NCI-H2029 (cell line): ENCODE results near the gene LSM6.

Experiments
- DNase-seq: peaks from one replicate; lab custom pipeline; 2025; lab: John Stamatoyannopoulos, UW

LSM6 gene

DNA sequence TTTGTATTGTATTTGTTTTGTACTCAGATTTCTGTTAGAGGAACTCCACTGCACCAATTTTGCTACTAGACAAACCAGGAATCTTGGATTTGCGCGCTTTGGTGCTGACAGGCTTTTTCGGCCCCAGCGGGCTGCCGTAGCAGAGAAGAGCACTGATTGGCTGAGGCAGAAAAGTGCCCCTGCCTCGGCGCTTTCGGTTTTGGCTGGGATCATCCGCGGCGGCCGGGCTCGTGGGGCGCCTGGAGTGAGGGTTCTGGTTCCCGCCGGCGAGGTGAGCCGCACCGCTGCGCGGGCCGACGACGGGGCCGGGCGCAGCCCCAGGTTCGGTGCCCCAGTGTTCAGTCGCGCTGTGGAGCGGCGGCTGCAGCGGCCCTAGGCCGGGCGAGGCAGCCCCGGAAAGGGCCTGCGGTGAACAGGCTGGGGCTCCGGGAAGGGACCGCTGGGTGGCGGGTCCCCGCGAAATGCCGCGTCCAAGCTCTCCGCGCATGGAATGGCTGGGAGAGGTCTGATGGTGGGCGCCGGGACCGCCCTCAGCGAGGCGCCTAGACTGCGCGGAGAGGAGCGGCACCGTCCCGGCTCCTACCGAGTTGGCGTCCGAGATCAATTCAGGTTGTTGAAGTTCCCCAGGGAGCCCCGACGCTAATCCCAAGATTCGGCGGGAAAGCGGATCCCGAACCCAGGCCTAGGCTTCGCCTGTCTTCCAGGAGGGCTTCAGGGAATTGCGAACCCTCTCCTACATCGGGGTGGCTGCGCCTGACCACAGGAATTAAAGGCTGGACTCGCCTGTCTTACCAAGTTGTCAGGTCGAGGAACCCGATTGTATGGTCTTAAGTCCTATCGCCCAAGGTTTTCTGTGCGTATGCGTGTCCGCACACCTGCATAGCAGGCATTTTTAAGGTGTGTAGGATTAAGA, at the start of gene LSM6:
Gene LSM6 (plus strand): TSS at position 178 of the 913 bp plus-strand sequence. CDS start 7,204 bp downstream, outside the sequence.
- peak; percentile 78 for DNase-seq

DNA sequence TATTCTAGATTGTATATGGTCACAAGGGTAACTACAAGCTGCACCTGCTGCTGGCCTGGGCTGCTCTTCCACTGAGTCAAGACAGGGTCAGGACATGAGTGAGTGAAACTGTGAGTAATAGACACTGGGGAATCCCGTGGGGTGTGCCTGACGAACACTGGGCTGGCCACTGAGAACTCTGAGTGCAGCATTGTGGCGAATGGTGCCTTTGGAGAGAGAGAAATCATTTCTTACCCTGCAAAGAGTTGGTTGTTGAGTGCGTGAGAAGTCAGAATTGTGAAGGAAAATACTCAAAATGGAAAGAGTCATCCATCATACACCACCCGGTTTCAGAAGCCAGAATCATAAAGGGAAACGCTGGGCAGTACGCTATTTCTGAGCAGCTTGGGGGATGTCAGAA, 43.1 kb upstream of the LSM6 start:
- DNase-seq: no peak

DNA sequence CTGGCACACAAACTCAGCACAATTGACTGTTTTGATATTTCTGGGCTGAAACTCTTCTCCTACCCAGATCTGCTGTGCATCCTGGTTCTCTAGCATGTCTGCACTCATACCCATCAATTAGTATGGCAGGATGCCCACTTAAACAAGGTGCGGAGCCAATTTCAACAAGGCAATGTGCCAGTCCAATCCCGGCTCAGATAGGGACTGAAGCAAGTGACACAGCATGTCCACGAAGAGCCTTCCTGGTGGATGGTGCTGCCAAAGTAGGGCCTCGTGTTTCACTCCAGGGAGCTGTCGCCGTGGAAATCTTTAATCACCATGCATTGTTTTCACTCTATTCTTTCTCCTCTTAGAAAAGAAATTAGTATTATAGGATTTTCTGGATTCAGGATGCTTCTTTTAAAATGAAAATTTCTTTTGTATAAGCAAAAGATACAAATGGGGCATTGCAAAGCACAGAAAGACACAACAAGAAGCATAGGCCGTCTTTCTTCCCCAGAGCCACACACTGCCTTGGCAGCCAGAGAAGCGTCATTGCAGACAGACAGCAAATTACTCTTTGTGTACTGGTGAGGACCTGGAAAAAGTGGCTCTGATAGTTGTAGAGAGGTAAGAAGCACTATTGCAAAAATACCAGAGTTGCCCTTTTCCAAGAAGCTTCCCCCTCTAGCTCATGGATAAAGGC, 40.6 kb upstream of the LSM6 start:
- DNase-seq: peak; percentile 85

DNA sequence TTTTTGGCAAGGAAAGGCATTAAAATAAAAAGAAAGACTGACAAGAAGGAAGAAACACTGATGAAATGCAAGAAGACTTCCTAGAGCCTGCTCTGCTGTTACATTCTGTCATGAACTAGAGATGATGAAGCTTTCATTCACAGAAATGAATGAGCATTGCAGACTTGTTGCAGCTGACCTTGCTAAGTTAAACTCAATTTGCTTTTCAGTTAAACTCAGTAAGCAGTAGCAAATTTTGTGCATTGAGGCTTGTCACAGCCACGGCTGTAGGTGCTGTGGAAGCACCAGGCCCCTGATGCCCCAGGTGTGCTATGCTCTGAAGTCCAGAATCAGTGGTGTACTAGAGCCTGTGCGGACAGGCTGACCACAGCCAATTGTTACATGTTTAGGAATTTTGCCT, 39.6 kb upstream of the LSM6 start:
- DNase-seq: no peak

DNA sequence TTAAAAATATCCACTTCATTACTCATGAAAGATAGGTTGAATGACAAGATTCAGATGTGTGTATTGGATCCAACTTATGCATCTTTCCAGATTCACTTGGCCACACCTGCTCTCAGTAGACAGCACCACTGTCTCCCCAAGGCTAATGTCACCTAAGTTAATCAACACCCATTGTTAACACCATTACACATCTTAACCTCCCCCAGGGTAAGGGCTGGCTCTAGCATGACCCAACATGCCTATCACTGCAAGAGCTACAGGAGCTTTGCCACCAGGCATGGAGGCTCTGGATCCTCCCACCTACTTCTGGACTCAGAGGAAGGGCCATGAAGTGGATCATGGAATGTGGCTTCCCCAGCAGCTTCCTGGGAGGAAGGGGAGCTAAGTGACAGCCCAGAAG, 32.8 kb upstream of the LSM6 start:
- no peak for DNase-seq

DNA sequence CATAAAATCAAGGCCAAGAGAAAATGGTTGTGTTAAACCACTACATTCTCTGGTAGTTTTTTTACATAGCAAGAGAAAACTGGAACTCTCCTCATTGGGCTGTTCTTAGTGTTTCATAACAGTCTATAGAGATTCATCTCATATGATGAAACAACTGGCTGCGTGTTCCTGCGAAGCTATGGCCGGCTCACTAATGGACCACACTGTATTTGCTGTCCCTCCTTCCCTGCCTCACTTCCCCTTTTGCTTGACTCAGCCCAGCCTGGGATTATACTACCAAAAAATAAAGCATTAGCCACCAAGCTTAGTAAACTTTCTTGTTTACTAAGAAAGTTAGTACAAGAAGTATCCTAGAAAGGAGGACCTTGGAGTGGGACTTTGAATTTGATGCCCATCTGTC, 31.6 kb upstream of the LSM6 start:
- no peak for DNase-seq

DNA sequence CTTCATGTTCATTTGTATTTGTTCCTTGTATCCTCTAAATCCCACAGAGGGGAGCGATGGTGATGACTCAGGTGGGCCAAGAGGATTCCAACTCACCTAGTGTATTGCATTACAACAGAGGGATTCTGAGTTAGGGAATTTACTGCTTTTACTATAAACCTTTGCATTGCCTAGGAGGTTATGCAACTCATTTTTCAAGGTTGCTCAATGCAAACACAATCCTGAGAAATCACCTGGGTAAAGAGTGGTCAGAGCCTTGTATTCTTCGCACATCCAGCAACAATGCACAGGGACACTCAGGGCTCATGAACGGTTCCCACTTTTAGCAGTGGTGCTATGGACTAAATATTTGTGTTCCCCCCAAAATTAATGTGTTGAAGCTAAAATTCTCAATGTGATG, 28.6 kb upstream of the LSM6 start:
- DNase-seq: no peak

DNA sequence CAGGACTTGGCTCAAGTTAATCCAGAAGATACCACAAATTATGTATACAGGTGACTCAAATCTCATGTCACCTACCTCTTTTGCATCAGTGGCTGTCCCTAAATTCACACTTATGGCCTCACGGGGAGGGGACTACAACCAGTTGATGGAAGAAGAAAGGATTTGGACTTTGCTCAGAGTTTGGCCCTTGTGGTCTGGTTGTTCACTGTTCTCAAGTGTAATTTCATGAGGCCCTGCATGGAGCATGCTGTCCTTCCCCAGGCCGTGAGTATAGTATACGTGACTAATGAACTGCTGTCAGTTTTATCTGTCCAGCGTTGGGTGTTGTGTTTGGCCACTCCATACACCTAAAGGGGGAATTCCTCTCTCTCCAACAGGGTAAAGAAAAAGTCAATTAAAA, 27.5 kb upstream of the LSM6 start:
- no peak for DNase-seq

DNA sequence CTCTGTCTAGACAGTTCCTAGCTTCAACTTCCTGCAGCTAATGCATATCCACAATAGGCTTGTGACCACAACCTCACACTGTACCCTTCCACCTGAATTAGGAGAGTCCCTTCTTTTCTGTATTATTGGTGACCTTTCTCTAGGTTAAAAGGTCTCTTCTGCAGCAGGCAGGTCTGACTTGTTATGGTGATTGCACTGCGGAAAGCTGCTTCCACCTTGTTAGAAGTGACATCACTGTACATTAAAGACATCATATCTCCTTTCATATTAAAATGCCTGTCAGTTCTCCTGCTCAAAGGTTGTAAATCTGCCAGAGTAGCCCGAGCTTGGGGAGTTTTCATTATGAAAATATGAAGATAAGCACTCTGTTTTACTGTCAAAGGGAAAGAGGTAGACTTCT, 21.5 kb upstream of the LSM6 start:
- DNase-seq: no peak

DNA sequence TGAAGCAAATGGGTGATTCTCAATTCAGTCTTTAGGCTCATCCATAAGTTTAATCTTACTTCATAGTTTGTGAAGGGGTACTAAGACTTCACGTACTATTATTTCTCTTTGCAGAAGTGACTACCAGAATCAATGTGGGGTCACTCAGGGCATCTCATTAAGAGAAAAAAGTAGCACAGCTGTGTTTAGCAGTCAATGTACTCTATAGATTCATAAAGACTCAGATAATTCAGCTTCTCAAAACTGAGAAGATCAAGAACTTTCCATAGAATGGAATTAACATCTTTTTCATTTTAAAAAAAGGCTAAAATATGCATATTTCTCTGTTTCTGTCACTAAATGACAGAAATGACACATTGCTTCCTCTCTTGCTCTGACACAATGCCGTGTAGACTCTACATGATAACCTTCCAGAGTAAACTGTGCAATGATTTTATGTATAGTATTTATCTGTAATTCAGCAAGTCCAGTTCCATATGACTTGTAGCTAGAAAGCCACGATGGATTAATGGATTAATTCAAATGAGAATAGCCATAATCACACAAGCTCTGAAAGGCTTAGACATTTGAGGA, 20.3 kb upstream of the LSM6 start:
- no peak for DNase-seq

DNA sequence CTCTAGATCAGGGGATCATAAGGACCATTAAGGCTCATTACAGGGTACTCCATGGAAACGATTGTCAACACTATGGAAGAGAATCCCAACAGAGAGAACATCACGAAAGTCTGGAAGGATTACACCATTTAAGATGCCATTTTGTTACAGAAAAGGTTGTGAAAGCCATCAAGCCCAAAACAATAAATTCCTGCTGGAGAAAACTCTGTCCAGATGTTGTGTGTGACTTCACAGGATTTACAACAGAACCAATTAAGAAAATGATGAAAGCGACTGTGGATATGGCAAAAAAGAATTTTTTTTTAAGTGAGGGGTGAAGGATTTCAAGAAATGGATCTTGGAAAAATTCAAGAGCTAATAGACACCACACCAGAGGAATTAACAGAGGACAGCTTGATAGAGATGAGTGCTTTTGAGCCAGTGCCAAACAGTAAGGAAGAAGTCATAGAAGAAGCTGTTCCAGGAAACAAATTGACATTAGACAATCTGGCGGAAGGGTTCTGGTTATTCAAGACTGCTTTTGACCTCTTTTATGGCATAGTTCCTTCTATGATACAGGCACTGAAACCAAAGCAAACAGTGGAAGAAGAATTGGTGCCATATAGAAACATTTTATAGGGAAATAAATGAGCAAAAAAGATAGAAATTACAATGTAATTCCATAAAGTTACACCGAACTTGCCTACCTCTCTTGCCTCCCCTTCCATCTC, 17.3 kb upstream of the LSM6 start:
- DNase-seq: no peak

DNA sequence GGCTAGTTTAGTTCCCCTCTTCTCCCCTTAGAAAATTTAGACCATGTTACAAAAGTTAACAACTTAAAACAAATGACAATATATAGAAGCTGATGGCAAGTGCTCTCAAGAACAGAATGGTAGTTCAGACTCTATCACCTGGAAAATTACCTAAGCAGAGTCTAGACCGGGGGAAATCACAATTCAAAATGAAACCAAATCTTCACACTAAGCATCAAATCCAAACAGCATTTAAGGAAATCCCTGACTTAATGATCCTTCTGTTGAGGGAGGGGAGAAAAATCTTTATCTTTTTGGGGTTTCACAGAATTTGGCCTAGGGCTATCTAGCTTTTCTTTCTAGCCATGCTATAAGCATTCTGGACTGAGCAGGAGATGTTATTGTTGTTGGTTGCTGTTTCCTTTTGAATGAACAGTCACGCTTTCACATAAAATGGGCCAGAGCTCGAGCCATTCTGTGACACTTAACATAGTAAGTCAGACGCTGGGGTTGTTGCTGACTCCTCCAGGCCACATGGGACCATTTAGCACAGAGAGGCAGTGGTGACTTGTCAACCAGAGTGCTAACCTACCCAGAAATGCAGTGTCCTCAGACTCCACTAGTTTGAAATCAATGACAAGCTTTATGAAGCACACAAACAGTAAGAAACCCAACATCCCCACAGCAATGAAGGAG, 16.0 kb upstream of the LSM6 start:
- no peak for DNase-seq

DNA sequence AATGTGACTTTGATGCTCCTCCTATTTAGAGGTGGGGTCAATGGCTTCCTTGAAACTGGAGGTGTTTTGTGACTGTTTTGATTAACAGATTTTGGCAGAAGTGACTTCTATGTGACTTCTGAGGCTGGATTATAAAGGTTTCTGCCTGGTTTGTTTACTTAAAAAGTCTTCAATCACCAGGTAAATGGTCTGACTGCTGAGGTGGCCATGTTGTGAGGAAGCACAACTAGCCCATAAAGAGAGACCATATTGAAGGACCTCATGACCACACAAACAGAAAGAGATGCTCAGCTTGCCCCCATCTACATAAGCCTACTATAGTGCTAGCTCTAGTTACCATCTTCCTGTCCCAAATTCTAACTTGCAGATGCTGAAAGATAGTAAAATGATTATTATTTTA, 14.3 kb upstream of the LSM6 start:
- no peak for DNase-seq

DNA sequence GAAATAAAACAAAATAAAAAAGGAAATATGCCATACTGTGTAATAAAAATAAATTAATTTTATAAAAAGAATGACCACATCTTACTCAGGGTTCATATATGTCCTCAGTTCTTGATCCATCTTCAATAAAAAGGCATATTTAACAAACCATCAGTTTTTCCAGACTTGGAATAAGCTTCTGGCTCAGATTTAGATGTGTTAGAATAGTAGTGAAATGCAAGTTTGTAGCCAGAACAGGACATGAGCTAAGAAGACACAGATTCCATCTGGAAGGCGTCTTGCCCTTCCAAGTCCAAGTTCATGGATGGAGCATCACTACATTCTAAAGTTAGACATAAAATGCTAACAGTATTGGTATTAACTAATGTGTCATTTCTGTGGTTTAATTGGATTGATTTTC, 10.3 kb upstream of the LSM6 start:
- DNase-seq: no peak

DNA sequence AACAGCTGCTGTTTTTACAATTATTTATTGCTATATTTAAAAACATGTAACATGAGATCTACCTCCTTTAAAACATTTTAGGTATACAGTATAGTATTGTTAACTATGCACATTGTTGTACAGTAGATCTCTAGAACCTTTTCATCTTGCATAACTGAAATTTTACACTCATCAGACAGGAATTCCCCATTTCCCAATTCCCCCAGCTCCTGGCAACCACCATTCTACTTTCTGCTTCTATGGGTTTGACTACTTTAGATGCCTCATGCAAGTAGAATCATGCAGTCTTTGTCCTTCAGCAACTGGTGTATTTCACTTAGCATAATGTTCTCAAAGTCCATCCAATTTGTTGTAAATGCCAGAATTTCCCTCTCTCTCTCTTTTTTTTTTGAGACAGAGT, 9.7 kb upstream of the LSM6 start:
- DNase-seq: no peak

DNA sequence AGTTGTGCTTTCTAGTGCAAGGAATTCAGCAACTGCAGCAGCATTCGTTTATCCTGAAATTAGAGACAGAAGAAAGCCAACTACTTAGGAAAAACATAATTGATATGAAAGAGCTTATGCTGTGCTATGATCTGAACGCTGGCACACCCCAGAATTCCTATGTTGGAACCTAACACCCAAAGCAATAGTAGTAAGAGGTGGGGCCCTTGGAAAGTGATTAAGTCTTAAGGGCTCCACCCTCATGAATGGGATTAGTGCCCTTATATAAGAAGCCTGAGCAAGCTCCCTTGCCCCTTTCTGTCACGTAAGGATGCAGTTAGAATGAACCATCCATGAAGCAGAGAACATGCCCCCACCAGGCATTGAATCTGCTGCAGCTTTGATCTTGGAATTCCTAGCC, 5.4 kb upstream of the LSM6 start:
- DNase-seq: no peak

DNA sequence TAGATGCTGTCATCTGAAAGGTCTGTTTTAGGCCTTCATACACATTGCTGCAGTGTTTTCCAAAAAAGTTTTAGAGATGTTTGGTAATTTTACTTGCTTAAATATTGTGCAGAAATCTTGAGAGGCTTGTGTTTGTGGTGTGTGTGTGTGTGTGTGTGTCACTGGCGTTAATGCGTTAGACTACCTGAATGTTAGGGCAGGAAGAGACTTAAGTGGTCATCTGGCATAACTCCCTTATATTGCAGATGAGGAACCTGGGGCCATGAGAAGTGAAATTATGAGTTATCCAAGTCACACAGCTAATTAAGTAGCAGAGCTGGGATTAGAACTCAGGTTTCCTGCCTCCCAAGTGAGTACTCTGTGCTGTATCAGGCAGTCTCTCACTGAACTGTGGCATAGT, 1.4 kb downstream of the LSM6 start:
- no peak for DNase-seq

DNA sequence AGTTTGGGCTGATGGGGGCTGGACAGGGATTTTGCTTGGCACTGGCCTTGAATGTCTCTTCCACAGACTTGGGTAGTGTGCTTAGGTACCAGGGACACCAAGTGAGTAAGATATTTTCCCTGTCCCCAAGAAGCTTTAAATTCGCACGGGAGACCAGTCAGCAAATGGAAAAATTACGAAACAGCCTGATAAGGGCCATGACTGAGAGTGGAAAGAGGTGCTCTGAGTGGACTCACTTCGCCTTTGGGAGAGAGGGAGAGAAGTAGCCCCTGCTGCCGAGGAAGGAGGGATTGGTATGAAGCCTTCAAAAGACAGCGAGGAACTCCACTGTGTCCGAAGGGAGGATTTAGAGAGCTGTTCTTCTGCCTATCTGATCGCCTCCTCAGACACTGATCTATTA, 2.6 kb downstream of the LSM6 start:
- no peak for DNase-seq

DNA sequence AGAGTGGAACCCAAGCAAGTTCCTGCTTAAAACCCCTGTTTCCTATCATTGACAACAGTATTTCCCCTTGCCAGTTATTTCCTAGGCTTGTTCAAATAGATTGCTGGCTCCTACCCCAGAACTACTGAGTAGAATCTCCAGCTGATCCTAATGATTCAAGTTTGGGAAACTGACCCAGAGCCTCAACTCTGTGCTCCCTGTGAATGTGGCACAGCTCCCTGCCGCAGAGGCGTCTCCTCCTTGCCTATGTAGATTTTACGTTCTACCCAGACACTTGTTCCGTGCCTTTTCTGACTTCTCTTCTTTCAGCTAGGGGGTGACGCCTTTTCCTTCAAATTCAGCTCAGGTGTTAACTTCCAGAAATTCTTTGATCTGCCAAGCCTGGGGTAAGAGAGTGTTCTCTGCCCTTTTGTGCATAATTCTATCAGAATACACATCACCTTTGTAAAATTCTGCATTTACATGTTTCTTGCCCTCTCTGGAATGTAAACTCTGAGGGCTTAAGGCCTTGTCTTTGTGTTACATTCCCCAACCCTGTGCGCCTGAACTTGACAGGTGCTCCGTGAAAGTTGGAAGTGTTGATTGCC, 4.4 kb downstream of the LSM6 start:
- no peak for DNase-seq

DNA sequence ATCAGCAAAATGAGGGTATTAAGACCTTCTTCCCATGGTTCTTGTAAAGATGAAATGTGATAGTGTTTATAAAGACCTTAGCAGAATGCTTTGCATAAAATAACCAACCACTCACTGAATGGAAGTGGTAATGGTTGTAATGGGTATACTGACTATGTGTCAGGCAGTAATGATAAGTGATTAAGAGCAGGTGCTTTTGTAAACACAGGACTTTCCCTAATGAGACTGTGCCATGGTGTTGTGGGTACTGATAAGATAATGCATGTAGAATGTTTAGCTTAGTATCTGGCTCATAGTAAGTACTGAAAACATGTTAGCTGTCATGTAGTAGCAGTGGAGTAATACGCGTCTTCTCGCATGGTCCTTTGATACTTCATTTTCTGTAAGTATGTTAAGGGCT, 6.9 kb downstream of the LSM6 start:
- no peak for DNase-seq

DNA sequence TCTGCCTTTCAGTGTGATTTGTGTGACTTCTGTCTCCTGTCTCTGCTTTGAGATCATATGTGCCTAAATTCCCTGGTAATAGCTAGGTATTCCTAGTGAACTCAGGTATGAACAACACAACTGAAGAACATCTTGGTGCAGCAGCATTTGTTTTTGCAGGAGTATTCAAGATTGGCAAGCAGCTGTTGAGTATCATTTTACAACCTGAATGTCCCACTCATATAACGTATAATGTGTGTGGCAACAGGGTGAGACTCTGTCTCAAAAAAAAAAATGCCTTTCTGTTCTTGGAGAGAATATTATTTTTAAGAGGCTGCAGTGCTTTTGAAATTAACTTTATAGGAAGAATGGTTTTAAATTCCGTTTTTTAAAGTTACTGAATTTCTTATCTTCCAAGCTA, 7.7 kb downstream of the LSM6 start:
- DNase-seq: no peak

DNA sequence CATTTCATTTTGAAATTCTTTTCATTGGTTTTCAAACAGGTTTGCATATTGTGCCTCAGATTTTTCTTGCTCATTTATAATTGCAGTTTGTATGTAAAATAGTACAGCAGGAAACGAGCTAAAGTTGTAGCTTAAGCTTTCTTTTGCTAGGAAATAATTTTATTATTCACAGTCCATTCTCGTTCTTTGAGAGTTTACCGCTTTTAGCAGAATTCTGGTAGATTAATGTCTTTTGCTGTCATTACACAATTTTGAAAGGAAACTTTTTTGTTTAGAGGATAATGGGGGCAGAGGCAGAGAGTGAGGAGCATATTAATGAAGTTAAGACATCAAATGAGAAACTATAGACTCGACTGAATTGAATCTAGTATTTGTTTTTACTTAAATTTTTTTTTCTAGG, 10.5 kb downstream of the LSM6 start:
- no peak for DNase-seq
